Suprapubic skin (tissue), 4 donors: ENCODE measurements around the gene CDKN2A. TPM values are rescaled to one million over a fixed set of nuclear protein-coding genes. Genes with fewer than 3 reads are reported as not detected.

ENCODE experiments used
- DNase-seq, 2 donors: peaks; one replicate each; pipeline ENCODE4 v3.0.0-alpha.2; 2019; ENCODE audit warnings: low spot score in 2 of 2
- H3K27ac ChIP-seq: fragments of 200-600 bp; sonication (generic); one replicate; pipeline ENCODE4 v1.5.1; 2019
- H3K27me3 ChIP-seq: fragments of 200-600 bp; sonication (generic); one replicate; pipeline ENCODE4 v1.5.1; 2019
- H3K36me3 ChIP-seq: fragments of 200-600 bp; sonication (generic); one replicate; pipeline ENCODE4 v1.5.1; 2019
- H3K4me1 ChIP-seq: fragments of 200-600 bp; sonication (generic); one replicate; pipeline ENCODE4 v1.5.1; 2019
- H3K4me3 ChIP-seq: fragments of 200-600 bp; sonication (generic); one replicate; pipeline ENCODE4 v1.5.1; 2019; ENCODE audit warnings: mild to moderate bottlenecking
- H3K9me3 ChIP-seq: fragments of 200-600 bp; sonication (generic); one replicate; pipeline ENCODE4 v1.5.1; 2019
- EP300 ChIP-seq: sonication (generic); formaldehyde crosslinking; IDR thresholded peaks from one replicate; pipeline ENCODE4 v1.6.1; 2017; ENCODE audit warnings: antibody characterized with exemption
- POLR2A ChIP-seq, 2 donors: fragments of 450-650 bp; IDR thresholded peaks; one replicate each; pipeline ENCODE4 v1.6.1; 2017; ENCODE audit warnings: antibody characterized with exemption in 2 of 2, mild to moderate bottlenecking in 2 of 2, moderate library complexity in 2 of 2
- POLR2AphosphoS5 ChIP-seq, 3 donors: sonication (generic); formaldehyde crosslinking; IDR thresholded peaks; one replicate each; pipeline ENCODE4 v1.6.1; 2017; ENCODE audit warnings: antibody characterized with exemption in 3 of 3
- WGBS: methylation state at CpG from one replicate; pipeline ENCODE4 v1.1.5; 2018; 5-methylcytosine and 5-hydroxymethylcytosine counted together
- total RNA-seq, 4 donors: library from RNA; depleted of rRNA; stranded (reverse); fragments of >200 nt; gene quantifications; one replicate each; pipeline ENCODE4 v1.1.0, GENCODE V29; 2016
- TF ChIP-seq, protein P1 (sequence below), 2 donors: fragments of 200-600 bp in 1 of 2; fragments of 450-650 bp in 1 of 2; sonication (generic) in 1 of 2; IDR thresholded peaks; one replicate each; pipeline ENCODE4 v1.5.1; 2016 to 2019; ENCODE audit warnings: antibody characterized with exemption in 2 of 2, mild to moderate bottlenecking in 1 of 2, moderate library complexity in 1 of 2

Gene CDKN2A
- total RNA-seq, 4 donors from 2014 or later: 2.0 to 3.4 TPM; not detected in 2

DNA sequence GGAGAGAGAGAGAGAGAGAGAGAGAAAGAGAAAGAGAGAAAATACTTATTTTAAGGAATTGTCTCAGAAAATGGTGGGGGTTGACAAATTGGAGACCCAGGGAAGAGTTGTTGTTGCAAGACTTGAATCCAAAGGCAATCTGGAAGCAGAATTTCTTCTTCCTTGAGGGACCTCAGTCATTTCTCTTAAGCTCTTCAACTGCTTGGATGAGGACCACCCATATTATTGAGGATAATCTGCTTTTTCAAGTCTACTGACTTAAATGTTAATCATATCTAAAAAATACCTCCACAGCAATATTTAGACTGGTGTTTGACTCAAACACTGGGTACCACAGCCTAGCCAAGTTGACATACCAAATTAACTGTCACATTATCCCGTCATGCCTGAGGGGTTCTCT, 3.3 kb upstream of the CDKN2A start:
- TF ChIP-seq, protein P1, sequence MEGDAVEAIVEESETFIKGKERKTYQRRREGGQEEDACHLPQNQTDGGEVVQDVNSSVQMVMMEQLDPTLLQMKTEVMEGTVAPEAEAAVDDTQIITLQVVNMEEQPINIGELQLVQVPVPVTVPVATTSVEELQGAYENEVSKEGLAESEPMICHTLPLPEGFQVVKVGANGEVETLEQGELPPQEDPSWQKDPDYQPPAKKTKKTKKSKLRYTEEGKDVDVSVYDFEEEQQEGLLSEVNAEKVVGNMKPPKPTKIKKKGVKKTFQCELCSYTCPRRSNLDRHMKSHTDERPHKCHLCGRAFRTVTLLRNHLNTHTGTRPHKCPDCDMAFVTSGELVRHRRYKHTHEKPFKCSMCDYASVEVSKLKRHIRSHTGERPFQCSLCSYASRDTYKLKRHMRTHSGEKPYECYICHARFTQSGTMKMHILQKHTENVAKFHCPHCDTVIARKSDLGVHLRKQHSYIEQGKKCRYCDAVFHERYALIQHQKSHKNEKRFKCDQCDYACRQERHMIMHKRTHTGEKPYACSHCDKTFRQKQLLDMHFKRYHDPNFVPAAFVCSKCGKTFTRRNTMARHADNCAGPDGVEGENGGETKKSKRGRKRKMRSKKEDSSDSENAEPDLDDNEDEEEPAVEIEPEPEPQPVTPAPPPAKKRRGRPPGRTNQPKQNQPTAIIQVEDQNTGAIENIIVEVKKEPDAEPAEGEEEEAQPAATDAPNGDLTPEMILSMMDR (IDR thresholded peaks at IDR 0.05): no peak
- no peak for TF ChIP-seq POLR2AphosphoS5 (IDR thresholded peaks at IDR 0.05)
- TF ChIP-seq POLR2A (IDR thresholded peaks at IDR 0.05): no peak
- no peak for TF ChIP-seq EP300
- Histone ChIP-seq H3K4me1 (peaks cover 10% of the 10 kb centered on the region), H3K27me3 (peaks cover 33% of the 10 kb centered on the region), H3K36me3 (no peaks in the 10 kb centered on the region), H3K4me3 (no peak overlapping the region), H3K9me3 (no peaks in the 10 kb centered on the region), H3K27ac (no peak overlapping the region)
- no peak for DNase-seq
- WGBS: 100% methylated on average over 1 of the region's 1 CpG

DNA sequence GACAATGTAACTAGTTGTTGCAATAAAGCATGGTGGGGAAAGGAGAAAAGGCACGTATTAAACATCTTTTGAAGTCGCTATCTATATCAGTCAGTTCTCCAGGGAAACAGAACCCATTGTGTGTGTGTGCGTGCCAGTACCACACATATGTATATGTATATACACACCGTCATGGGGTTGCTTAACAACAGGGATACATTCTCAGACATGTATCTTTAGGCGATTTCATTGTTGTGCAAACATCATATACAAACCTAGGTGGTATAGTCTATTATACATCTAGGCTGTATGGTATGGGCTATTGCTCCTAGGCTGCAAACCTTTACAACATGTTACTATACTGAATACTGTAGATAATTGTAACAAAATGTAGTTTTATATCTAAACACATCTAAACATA, 2.7 kb upstream of the CDKN2A start:
- H3K27me3 ChIP-seq: peaks cover 27% of the 10 kb centered on the region
- H3K4me1 ChIP-seq: peaks cover 10% of the 10 kb centered on the region
- WGBS: 79% methylated on average over 5 of the region's 5 CpGs
- TF ChIP-seq POLR2AphosphoS5 (IDR thresholded peaks at IDR 0.05): no peak
- H3K27ac ChIP-seq: no peak overlapping the region
- no peaks in the 10 kb centered on the region for H3K9me3 ChIP-seq
- H3K36me3 ChIP-seq: no peaks in the 10 kb centered on the region
- no peak for DNase-seq
- no peak overlapping the region for H3K4me3 ChIP-seq

DNA sequence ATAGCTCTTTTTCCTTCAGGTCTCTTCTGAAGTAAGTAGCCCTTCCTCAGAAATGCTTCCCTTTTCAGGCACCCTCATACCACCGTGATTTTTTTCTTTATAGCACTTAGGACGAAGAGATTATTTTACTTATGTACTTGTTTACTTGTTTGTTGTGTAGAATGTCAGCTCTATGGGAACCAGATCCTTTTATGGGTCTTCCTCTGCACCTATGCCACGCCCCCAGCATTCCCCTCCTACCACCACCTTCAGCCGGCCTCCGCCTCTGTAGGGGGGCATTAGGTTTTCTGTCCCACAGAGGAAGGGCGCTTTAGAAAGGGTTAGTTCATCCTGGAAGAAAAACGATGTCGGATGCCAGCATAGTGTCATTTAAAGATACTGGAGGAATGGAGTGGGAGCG, 2.2 kb upstream of the CDKN2A start:
- Histone ChIP-seq H3K4me1 (peaks cover 10% of the 10 kb centered on the region), H3K27me3 (peaks cover 28% of the 10 kb centered on the region), H3K27ac (no peak overlapping the region), H3K36me3 (no peaks in the 10 kb centered on the region), H3K4me3 (no peak overlapping the region), H3K9me3 (no peaks in the 10 kb centered on the region)
- TF ChIP-seq, protein P1 (IDR thresholded peaks at IDR 0.05): no peak
- TF ChIP-seq POLR2A (IDR thresholded peaks at IDR 0.05) (no peak), POLR2AphosphoS5 (IDR thresholded peaks at IDR 0.05) (no peak), EP300 (no peak)
- no peak for DNase-seq
- WGBS: 69% methylated on average over 9 of the region's 9 CpGs

DNA sequence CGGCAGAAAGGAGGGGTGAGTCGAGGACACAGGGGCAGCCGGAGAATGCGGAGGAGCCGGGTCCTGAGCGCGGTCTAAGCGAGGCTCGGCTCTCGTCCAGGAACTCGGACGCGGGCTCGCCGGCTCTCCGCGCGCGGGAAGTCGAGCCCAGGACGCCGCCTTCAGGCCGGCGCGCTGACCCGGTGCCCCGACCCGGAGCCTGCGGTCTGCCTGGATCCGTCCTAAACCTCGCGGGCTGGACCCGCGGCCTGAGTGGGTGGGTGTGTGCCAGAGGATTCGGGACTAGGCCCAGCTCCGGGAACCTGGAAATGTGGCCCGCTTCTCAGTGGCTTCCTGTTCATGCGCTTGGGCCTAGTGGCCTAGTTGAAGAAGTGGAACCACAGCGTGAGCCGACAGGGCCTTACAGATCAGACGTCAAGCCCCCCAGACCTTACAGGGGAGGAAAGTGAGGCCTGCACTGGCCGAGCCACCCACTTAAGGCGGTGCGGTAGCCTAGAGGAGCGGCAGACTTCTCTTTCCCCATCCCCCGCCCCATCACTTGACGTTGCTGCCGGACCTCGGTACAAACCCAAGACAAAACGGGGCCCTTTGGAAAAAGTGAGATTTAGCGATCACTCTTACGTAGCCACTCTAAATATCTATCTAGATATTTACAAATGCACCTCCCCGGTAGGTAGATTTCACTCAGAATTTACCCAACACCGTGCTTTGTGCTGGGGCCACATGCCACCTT, 1.6 kb upstream of the CDKN2A start:
- 22% methylated on average over 47 of the region's 54 CpGs for WGBS
- Histone ChIP-seq H3K36me3 (no peaks in the 10 kb centered on the region), H3K9me3 (no peaks in the 10 kb centered on the region), H3K27me3 (peaks cover 30% of the 10 kb centered on the region), H3K4me1 (peaks cover 10% of the 10 kb centered on the region), H3K4me3 (peak overlapping the region; percentile 76), H3K27ac (peak overlapping the region; percentile 72)
- DNase-seq: peak in 1 of 2 donors; percentile 77
- no peak for TF ChIP-seq EP300
- no peak for TF ChIP-seq POLR2AphosphoS5 (IDR thresholded peaks at IDR 0.05)
- TF ChIP-seq, protein P1 (IDR thresholded peaks at IDR 0.05): peak in 1 of 2 donors; percentile 6

DNA sequence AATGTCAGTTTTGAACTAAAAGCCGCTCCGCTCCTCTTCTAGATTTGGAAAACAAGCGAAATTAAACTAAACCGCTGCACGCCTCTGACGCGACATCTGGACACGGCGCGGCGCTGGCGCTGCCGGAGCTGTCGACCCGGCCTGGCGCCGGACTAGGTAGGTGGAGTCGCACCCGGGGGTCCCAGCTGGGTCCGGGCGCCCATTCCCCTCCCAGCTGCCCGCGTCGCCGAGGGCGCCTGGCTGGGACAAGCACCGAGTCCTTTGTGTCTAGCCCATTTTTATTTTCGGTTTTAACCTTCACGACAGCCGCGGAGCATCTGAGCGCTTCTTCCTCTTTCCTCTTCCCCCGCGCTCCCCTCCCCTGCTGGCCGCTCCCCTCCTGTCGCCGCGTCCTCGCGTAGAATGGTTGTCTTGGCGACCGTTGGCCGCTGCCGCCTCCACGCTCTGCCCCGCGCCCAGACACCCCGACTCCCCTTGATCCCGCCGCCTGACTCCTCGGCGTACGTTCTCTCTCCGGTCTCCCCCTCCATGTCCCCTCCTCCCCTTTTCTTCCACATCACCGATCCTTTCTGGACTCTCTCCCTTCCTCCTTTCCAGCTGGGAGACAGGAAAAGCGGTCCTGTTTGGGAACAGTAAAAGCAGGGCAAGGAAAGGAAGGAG, 944 bp upstream of the CDKN2A start:
- Histone ChIP-seq H3K27me3 (peaks cover 35% of the 10 kb centered on the region), H3K9me3 (no peaks in the 10 kb centered on the region), H3K4me1 (peaks cover 10% of the 10 kb centered on the region), H3K36me3 (no peaks in the 10 kb centered on the region), H3K4me3 (peak overlapping the region; percentile 76), H3K27ac (peak overlapping the region; percentile 72)
- peak in 1 of 2 donors; percentile 12 for TF ChIP-seq POLR2A (IDR thresholded peaks at IDR 0.05)
- no peak for TF ChIP-seq POLR2AphosphoS5 (IDR thresholded peaks at IDR 0.05)
- TF ChIP-seq, protein P1 (IDR thresholded peaks at IDR 0.05): no peak
- TF ChIP-seq EP300: no peak
- WGBS: under 1% methylated on average over 49 of the region's 56 CpGs
- peak; percentile 84 to 89 for DNase-seq
